Activated naive CD4-positive, alpha-beta T cell treated with anti-CD3 and anti-CD28 coated beads, Interleukin-2, amount 50 U/mL, for 72 hours (primary cell): Measurements from ENCODE around the gene CCSER1. TPM values are rescaled to one million over a fixed set of nuclear protein-coding genes. Genes with fewer than 3 reads are reported as not detected.
"Not testable (repeated sequence)": the region's sequence is repeated elsewhere in the genome, so short reads cannot be mapped to it uniquely, and the experiment has no call there.

ENCODE experiments used
- ATAC-seq, 2 donors: fragments of 150-1000 bp; cut with Tn5 transposase; 2 replicates each; pipeline ENCODE4 v1.10.0; 2021; ENCODE audit warnings: mild to moderate bottlenecking in 2 of 2, moderate library complexity in 2 of 2
- DNase-seq, 2 donors: peaks; one replicate each; pipeline ENCODE4 v3.0.0; 2021 to 2022; ENCODE audit warnings: low spot score in 2 of 2
- H3K27ac Mint-ChIP-seq, 2 donors: one replicate each; pipeline ENCODE4 v1.8.0; 2022; ENCODE audit warnings: mild to moderate bottlenecking in 2 of 2, mixed read lengths in 2 of 2
- H3K36me3 Mint-ChIP-seq, 2 donors: one replicate each; pipeline ENCODE4 v1.8.0; 2022; ENCODE audit warnings: mixed read lengths in 2 of 2
- H3K9me3 Mint-ChIP-seq, 2 donors: one replicate each; pipeline ENCODE4 v1.8.0; 2022; ENCODE audit warnings: mixed read lengths in 2 of 2
- total RNA-seq, 2 donors: library from RNA; stranded (reverse); gene quantifications; one replicate each; pipeline ENCODE4 v1.2.3, GENCODE V29; 2022

CCSER1 gene
- total RNA-seq, 2 donors from 2014 or later: 0.23 TPM; not detected in 1

DNA sequence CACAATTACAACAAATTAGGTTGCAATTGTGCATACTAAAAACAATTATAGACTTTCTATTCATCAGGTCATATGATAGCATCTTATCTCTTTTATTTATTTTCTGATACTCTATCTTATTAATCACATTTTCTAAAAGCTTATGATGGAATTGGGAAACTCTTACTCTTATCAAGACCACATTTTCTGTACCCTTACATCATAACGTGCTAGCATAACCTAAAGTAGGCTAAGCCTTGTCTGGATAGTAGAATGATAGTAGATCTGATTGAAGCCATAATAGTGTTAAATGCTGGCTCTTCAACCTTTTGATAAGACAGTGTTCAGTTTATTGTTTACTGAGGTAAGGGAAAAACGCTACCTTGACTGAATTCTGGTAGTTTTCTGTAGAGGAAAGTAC is 294.0 kb downstream of the CCSER1 start:
- ATAC-seq: no peak
- no peak overlapping the region for H3K27ac Mint-ChIP-seq
- no peaks in the 10 kb centered on the region for H3K36me3 Mint-ChIP-seq
- DNase-seq: no peak
- peaks cover 6 to 7% of the 10 kb centered on the region in 2 donors for H3K9me3 Mint-ChIP-seq

DNA sequence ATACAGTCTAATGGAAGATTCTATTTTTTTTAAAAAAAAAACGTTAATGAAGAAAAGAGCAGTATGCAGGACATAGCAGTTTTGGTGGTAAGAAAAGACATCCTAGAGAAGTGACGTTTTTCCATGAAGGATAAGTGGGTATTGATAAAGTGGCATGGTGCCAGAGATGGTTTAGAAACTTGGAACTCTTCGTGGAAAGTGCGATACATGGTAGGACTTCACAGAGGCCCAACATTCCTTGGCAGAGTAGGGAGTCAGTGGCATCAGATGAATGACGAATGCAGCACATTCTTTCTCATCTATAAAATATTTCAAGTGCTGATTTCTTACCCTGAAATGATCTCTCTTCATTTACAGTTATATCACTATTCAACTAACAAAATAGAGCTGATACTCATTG is 298.7 kb downstream of the CCSER1 start:
- Mint-ChIP-seq H3K9me3 (peaks cover 6 to 7% of the 10 kb centered on the region in 2 donors), H3K36me3 (no peaks in the 10 kb centered on the region), H3K27ac (no peak overlapping the region)
- no peak for ATAC-seq
- DNase-seq: no peak

GRCh38 chr4:90438522-90438921 is 311.3 kb downstream of the CCSER1 start:
- Mint-ChIP-seq H3K9me3 (no peaks in the 10 kb centered on the region), H3K27ac (no peak overlapping the region), H3K36me3 (no peaks in the 10 kb centered on the region)
- ATAC-seq (no peak), DNase-seq (no peak)

DNA sequence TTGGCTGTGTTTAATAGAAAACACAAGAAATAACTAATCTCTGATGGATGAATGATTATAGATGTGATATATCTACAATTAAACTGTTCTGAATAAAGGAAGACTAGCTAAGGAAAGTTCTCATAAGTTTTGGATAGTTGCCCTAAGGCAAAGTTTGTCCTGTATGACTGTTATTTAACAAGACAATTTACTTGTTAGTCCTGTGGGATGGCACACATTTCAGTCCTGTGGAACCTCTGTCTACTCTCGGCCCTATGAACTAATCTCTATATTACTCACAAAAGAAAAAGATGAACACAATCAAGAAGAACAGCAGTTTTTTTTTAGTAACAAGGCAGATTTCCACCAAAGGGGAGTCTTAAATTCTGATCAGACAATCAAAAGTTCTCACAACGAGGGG is 314.6 kb downstream of the CCSER1 start:
- ATAC-seq (no peak), DNase-seq (no peak)
- Mint-ChIP-seq H3K27ac (no peak overlapping the region), H3K36me3 (no peaks in the 10 kb centered on the region), H3K9me3 (peaks cover 0 to 3% of the 10 kb centered on the region in 2 donors)

DNA sequence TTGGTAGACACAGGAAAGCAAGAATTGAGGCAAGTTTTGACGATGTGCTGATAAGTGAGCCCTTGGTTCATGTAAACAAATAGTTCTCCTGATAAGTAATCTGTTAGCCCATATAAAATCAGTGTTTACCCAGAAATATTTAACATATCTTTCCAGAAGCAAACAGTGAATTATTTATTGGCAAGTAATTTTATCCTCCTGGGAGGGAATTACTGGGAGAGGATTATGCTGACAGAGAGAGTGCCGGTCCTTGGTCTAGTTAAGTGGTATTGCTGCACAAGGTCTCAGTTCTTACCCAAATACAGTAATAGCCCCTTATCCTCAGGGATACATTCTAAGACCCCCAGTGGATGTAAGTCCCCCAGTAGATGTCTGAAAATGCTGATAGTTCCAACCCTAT is 315.4 kb downstream of the CCSER1 start:
- Mint-ChIP-seq H3K36me3 (no peaks in the 10 kb centered on the region), H3K27ac (no peak overlapping the region), H3K9me3 (peaks cover 0 to 3% of the 10 kb centered on the region in 2 donors)
- ATAC-seq (no peak), DNase-seq (no peak)

- no peaks in the 10 kb centered on the region for H3K36me3 Mint-ChIP-seq
Measured at GRCh38 chr4:90443231-90443630, 316.0 kb downstream of the CCSER1 start.

DNA sequence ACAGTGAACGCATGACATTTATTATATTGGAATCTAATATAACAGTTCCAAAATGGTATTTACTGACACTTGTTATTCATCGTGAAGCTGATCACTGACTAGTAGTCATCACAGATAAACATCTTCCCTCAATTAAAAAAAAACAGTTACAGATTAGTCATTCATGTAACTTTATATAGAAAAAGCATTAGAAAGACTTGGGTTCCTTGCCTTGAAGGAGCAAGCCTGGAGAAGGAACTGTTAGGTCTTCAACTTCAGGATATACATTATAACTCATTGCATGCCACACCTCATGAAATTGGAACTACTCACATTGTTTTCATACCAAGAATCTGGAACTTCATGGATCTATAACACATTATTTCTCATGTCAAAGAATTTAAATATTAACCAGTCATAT is 317.7 kb downstream of the CCSER1 start:
- no peak for DNase-seq
- peaks cover 0 to 4% of the 10 kb centered on the region in 2 donors for H3K9me3 Mint-ChIP-seq

More at GRCh38 chr4:90443231-90443630, 316.0 kb downstream of the CCSER1 start:
- DNase-seq: no peak
- Mint-ChIP-seq H3K27ac (no peak overlapping the region), H3K9me3 (peaks cover 0 to 3% of the 10 kb centered on the region in 2 donors)
- ATAC-seq: no peak

GRCh38 chr4:90445380-90445779 is 318.2 kb downstream of the CCSER1 start:
- peaks cover 0 to 9% of the 10 kb centered on the region in 2 donors for H3K9me3 Mint-ChIP-seq
- ATAC-seq: no peak
- H3K27ac Mint-ChIP-seq: no peak overlapping the region
- no peaks in the 10 kb centered on the region for H3K36me3 Mint-ChIP-seq
- no peak for DNase-seq

More for the DNA sequence above, 317.7 kb downstream of the CCSER1 start:
- no peak for ATAC-seq
- Mint-ChIP-seq H3K27ac (no peak overlapping the region), H3K36me3 (no peaks in the 10 kb centered on the region)

DNA sequence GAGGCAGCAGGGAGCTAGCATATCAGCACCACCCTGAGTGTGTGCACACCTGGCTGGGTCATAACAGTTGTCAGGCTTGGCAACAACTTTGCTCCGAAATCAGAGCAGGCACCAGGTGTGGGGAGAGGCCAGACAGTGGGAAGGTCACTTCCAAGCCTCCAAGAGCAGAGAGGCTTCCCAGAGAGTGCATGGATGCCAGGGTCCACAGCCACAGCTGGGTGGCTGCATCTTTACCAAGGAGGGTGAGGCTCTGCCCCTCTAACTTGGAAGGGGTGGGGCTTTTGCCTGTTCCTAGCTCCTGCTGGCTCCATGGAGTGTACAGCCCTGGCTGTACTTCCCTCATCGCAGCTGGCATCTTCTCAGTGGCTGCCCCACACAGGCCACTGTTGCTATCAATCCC is 322.4 kb downstream of the CCSER1 start:
- H3K36me3 Mint-ChIP-seq: no peaks in the 10 kb centered on the region
- H3K27ac Mint-ChIP-seq: no peak overlapping the region
- ATAC-seq: no peak
- no peak for DNase-seq
- H3K9me3 Mint-ChIP-seq: peaks cover 4 to 10% of the 10 kb centered on the region in 2 donors

DNA sequence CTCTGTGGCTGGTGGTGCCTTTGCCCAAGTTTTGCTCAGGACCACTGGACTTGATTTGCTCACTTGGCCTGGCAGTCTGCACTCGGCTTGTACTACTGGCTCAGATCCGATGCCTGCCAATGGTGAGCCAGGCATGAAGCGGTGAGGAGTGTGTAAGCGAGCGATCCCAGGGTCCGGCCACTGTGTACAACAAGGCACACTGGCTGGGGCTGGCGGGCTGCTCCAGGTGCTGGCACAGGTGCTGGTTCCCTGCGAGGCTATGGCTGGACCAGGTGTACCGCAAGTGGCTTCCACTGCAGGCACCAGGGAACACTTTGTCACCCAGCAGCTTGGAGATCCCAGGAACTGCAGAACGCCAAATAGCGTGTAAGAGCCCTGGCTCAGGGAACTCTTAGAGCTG is 329.7 kb downstream of the CCSER1 start:
- Mint-ChIP-seq H3K9me3 (peaks cover 8 to 12% of the 10 kb centered on the region in 2 donors), H3K36me3 (peaks cover 0 to 6% of the 10 kb centered on the region in 2 donors), H3K27ac (no peak overlapping the region)
- ATAC-seq (no peak), DNase-seq (no peak)

- ATAC-seq (no peak), DNase-seq (no peak)
- peaks cover 0 to 6% of the 10 kb centered on the region in 2 donors for H3K36me3 Mint-ChIP-seq
- H3K27ac Mint-ChIP-seq: no peak overlapping the region
- H3K9me3 Mint-ChIP-seq: peaks cover 8 to 12% of the 10 kb centered on the region in 2 donors
Measured at GRCh38 chr4:90457817-90458216, 330.6 kb downstream of the CCSER1 start.

DNA sequence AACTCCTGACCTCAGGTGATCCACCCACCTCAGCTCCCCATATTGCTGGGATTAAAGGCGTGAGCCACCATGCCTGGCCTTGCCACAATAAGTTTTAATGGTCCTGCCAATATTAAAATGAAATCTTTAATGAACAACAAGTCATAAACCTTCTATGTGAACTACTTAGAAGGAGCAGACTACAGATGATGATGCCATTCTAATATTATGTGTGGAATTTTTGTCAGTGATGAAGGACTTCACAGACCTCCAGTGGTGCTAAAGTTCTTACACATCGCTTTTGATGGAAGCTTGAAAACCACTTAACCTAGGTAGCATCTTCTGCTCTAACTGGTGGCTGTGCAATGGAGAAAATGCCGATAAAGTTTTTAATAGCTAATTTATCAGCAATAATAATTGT is 331.4 kb downstream of the CCSER1 start:
- ATAC-seq (no peak), DNase-seq (no peak)

GRCh38 chr4:90474484-90474883 is 347.3 kb downstream of the CCSER1 start:
- ATAC-seq: no peak
- H3K36me3 Mint-ChIP-seq: no peaks in the 10 kb centered on the region

More for the DNA sequence above, 331.4 kb downstream of the CCSER1 start:
- Mint-ChIP-seq H3K9me3 (peaks cover 8 to 12% of the 10 kb centered on the region in 2 donors), H3K27ac (no peak overlapping the region), H3K36me3 (peaks cover 0 to 6% of the 10 kb centered on the region in 2 donors)

GRCh38 chr4:90476019-90476418 is 348.8 kb downstream of the CCSER1 start:
- Mint-ChIP-seq H3K36me3 (no peaks in the 10 kb centered on the region), H3K9me3 (no peaks in the 10 kb centered on the region), H3K27ac (no peak overlapping the region)
- ATAC-seq: no peak
- no peak for DNase-seq

More at GRCh38 chr4:90474484-90474883, 347.3 kb downstream of the CCSER1 start:
- Mint-ChIP-seq H3K9me3 (no peaks in the 10 kb centered on the region), H3K27ac (no peak overlapping the region)
- DNase-seq: no peak

DNA sequence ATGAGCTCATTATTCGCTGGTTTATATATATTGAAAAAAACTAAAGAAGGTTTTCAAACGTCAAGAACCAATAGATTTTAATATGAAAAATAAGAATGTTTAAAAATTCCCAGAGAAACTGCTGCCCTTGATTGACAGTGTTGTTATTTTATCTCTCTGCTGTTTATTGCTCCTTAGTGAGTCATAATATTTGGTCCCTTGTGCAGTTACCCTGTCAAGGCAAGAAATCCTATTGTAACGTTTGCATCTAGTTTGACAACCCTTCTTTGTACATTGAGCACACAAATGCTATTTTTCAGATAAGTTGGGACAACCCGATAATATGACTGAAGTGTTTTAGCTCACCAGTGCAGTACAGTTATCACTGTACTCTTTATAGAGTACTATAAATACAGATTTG is 349.4 kb downstream of the CCSER1 start:
- DNase-seq (no peak), ATAC-seq (no peak)
- Mint-ChIP-seq H3K36me3 (no peaks in the 10 kb centered on the region), H3K9me3 (no peaks in the 10 kb centered on the region), H3K27ac (no peak overlapping the region)

DNA sequence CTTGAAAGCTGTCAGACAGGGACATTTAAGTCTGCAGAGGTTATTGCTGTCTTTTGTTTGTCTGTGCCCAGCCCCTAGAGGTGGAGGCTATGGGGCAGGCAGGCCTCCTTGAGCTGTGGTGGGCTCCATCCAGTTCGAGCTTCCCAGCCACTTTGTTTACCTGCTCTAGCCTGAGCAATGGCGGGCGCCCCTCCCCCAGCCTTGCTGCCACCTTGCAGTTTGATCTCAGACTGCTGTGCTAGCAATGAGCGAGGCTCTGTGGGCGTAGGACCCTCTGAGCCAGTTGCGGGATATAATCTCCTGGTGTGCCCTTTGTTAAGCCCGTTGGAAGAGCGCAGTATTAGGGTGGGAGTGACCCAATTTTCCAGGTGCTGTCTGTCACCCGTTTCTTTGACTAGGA is 357.7 kb downstream of the CCSER1 start:
- not testable (repeated sequence) for H3K27ac Mint-ChIP-seq, H3K36me3 Mint-ChIP-seq, ATAC-seq, DNase-seq
- peaks cover 9 to 19% of the 10 kb centered on the region in 2 donors for H3K9me3 Mint-ChIP-seq

DNA sequence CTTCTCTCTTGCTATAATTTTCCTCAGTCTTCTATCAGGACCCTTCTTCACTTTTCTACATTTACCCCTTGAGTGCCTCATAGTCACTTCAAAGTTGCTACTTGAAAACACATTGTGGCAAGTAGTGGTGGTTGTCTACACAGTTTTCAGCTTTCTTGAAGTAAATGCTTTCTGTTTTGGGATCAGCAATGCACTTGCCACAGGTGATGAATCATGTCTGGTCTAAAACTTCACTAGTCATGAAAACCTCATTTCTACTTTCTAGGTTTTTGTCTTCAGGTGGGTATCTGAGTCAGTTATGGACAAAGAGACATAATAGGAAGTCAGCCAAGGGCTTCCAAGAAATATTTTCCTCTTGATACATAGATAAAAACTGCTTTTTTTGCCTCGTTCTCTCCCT is 359.2 kb downstream of the CCSER1 start:
- ATAC-seq (peak in 1 of 2 donors; percentile 62), DNase-seq (no peak)
- H3K36me3 Mint-ChIP-seq: peaks cover 0 to 4% of the 10 kb centered on the region in 2 donors
- H3K9me3 Mint-ChIP-seq: peaks cover 9 to 22% of the 10 kb centered on the region in 2 donors
- H3K27ac Mint-ChIP-seq: no peak overlapping the region

DNA sequence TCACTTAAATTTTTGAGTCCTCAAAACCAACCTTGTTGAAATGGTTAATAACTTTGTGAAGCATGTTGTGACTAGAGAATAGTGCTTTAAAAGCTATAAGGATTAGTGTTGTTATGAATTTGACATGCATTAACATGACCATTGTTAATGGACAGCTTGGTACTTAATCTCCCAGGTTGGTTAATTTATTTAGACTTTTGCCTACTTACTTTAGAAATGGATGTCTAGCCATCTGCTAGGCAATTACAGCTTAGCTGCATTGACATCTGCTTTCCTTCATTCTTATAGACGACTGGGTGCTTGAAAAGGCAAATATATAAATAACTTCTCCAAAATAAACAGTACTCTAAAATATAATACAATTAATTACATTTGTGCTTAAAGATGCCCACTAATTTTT is 368.0 kb downstream of the CCSER1 start:
- no peak for ATAC-seq
- peaks cover 7 to 13% of the 10 kb centered on the region in 2 donors for H3K9me3 Mint-ChIP-seq
- H3K27ac Mint-ChIP-seq: no peak overlapping the region
- no peaks in the 10 kb centered on the region for H3K36me3 Mint-ChIP-seq
- DNase-seq: no peak

- Mint-ChIP-seq H3K27ac (no peak overlapping the region), H3K9me3 (peaks cover 7 to 13% of the 10 kb centered on the region in 2 donors), H3K36me3 (no peaks in the 10 kb centered on the region)
- no peak for DNase-seq
- no peak for ATAC-seq
Measured at GRCh38 chr4:90495936-90496335, 368.7 kb downstream of the CCSER1 start.
